ENCODE measurements around the gene EPB41L2. TPM values are rescaled to one million over a fixed set of nuclear protein-coding genes. Genes with fewer than 3 reads are reported as not detected.
A peak's percentile ranks its signal among the peaks of the same experiment; 100 is the strongest.
"Not testable (repeated sequence)": the region's sequence is repeated elsewhere in the genome, so short reads cannot be mapped to it uniquely, and the experiment has no call there.

Gene EPB41L2
- total and polyA plus RNA-seq, 8 donors: 13.0 to 63.0 (median 17.4) TPM

- ATAC-seq (peak in 2 of 4 donors; percentile 14 to 29), DNase-seq (no peak), FAIRE-seq (no peak)
- intact Hi-C loops (cut with DNase I): no loop called here
- H3K27me3 ChIP-seq: no peaks in the 10 kb centered on the region
- H3K9me3 ChIP-seq: no peaks in the 10 kb centered on the region
- H3K27ac ChIP-seq: no peak overlapping the region
- H3K4me3 ChIP-seq: no peak overlapping the region
- H3K4me1 ChIP-seq: no peaks in the 10 kb centered on the region
- WGBS, 2 donors: 23 to 27% methylated on average over 9 of the region's 9 CpGs
- H3K36me3 ChIP-seq: no peaks in the 10 kb centered on the region
- TF ChIP-seq CTCF (IDR thresholded peaks at IDR 0.05): no peak
These were observed 252.6 kb downstream of the EPB41L2 start for GRCh38 chr6:130810307-130811030.

- FAIRE-seq; H3K4me3 ChIP-seq; intact Hi-C loops (cut with DNase I); H3K36me3 ChIP-seq; H3K4me1 ChIP-seq; H3K9me3 ChIP-seq; H3K27me3 ChIP-seq; ATAC-seq; H3K27ac ChIP-seq: not testable (repeated sequence)
- 97 to 98% methylated on average over 23 to 37 of the region's 37 CpGs for WGBS, 2 donors
- peak in 1 of 6 donors; percentile 20 for DNase-seq
These were observed 261.7 kb downstream of the EPB41L2 start for GRCh38 chr6:130801368-130801767.

GRCh38 chr6:130797061-130797460 is 266.0 kb downstream of the EPB41L2 start:
- no peak overlapping the region for H3K4me3 ChIP-seq
- H3K27me3 ChIP-seq: no peaks in the 10 kb centered on the region
- H3K36me3 ChIP-seq: no peaks in the 10 kb centered on the region
- ATAC-seq: no peak
- no peaks in the 10 kb centered on the region for H3K4me1 ChIP-seq
- 72 to 78% methylated on average over 2 of the region's 2 CpGs for WGBS, 2 donors
- no peak for FAIRE-seq
- no peak for TF ChIP-seq CTCF (IDR thresholded peaks at IDR 0.05)
- intact Hi-C loops (cut with DNase I): no loop called here
- no peak for DNase-seq
- no peaks in the 10 kb centered on the region for H3K9me3 ChIP-seq
- H3K27ac ChIP-seq: no peak overlapping the region

- FAIRE-seq: no peak
- Histone ChIP-seq H3K4me3 (no peak overlapping the region), H3K27ac (no peak overlapping the region), H3K27me3 (no peaks in the 10 kb centered on the region), H3K4me1 (no peaks in the 10 kb centered on the region), H3K9me3 (no peaks in the 10 kb centered on the region), H3K36me3 (no peaks in the 10 kb centered on the region)
- no peak for DNase-seq
- no peak for TF ChIP-seq CTCF (IDR thresholded peaks at IDR 0.05)
- peak in 2 of 4 donors; percentile 24 to 53 for ATAC-seq
- intact Hi-C loops (cut with DNase I): no loop called here
These were observed 266.6 kb downstream of the EPB41L2 start for GRCh38 chr6:130796313-130796905.

- intact Hi-C loops (cut with DNase I): no loop called here
- no peaks in the 10 kb centered on the region for H3K27me3 ChIP-seq
- FAIRE-seq (no peak), ATAC-seq (no peak), DNase-seq (no peak)
- WGBS, 2 donors: 36 to 44% methylated on average over 3 of the region's 3 CpGs
- H3K4me3 ChIP-seq: no peak overlapping the region
- no peaks in the 10 kb centered on the region for H3K9me3 ChIP-seq
- no peak overlapping the region for H3K27ac ChIP-seq
- no peaks in the 10 kb centered on the region for H3K36me3 ChIP-seq
- H3K4me1 ChIP-seq: no peaks in the 10 kb centered on the region
- no peak for TF ChIP-seq CTCF (IDR thresholded peaks at IDR 0.05)
These were observed 268.3 kb downstream of the EPB41L2 start for GRCh38 chr6:130794738-130795137.

Data from pancreas (tissue), 10 donors.